Naive thymus-derived CD8-positive, alpha-beta T cell (primary cell): ENCODE measurements around the gene HNRNPA2B1. TPM values are rescaled to one million over a fixed set of nuclear protein-coding genes. Genes with fewer than 3 reads are reported as not detected.
A peak's percentile ranks its signal among the peaks of the same experiment; 100 is the strongest.
"Not testable (repeated sequence)": the region's sequence is repeated elsewhere in the genome, so short reads cannot be mapped to it uniquely, and the experiment has no call there.

Experiments
- ATAC-seq, 2 donors: fragments of 150-1000 bp; cut with Tn5 transposase in 1 of 2; sonication (Bioruptor Pico), chemical (Tn5 transposase) in 1 of 2; 1 replicate in 1 of 2; 2 replicates in 1 of 2; pipeline ENCODE4 v1.10.0; 2021; ENCODE audit warnings: mild to moderate bottlenecking in 2 of 2, moderate library complexity in 2 of 2
- POLR2A ChIA-PET: fragments of 350-600 bp; sonication (Branson Sonifier 250); formaldehyde crosslinking; loops from one replicate; lab custom pipeline; 2021; ENCODE audit warnings: antibody characterized with exemption; lab: Charles Lee
- DNase-seq, 10 donors: peaks; one replicate each; pipeline versions ENCODE4 v3.0.0 to v3.0.0-alpha.2; 2020 to 2022
- H3K27ac Mint-ChIP-seq, 10 donors: one replicate each; pipeline ENCODE4 v1.8.0; 2020 to 2022; ENCODE audit warnings: mild to moderate bottlenecking in 10 of 10, mixed read lengths in 10 of 10, moderate library complexity in 4 of 10, inconsistent platforms in 1 of 10
- H3K27me3 Mint-ChIP-seq, 5 donors: one replicate each; pipeline ENCODE4 v1.8.0; 2021 to 2022; ENCODE audit warnings: mixed read lengths in 5 of 5
- H3K36me3 Mint-ChIP-seq, 3 donors: one replicate each; pipeline ENCODE4 v1.8.0; 2020 to 2022; ENCODE audit warnings: mixed read lengths in 3 of 3, mild to moderate bottlenecking in 2 of 3, inconsistent platforms in 1 of 3
- H3K4me1 Mint-ChIP-seq, 4 donors: one replicate each; pipeline ENCODE4 v1.8.0; 2021 to 2022; ENCODE audit warnings: mixed read lengths in 4 of 4
- H3K4me3 Mint-ChIP-seq, 10 donors: one replicate each; pipeline ENCODE4 v1.8.0; 2020 to 2022; ENCODE audit warnings: mild to moderate bottlenecking in 10 of 10, mixed read lengths in 10 of 10, moderate library complexity in 6 of 10, inconsistent platforms in 1 of 10
- H3K9me3 Mint-ChIP-seq, 9 donors: one replicate each; pipeline ENCODE4 v1.8.0; 2020 to 2022; ENCODE audit warnings: mixed read lengths in 9 of 9, mild to moderate bottlenecking in 3 of 9, inconsistent platforms in 1 of 9, moderate library complexity in 1 of 9
- polyA plus RNA-seq, 3 donors: library from polyadenylated mRNA; unstranded; fragments of 300-500 nt; fragmentation: Illumina TruSeq; gene quantifications; one replicate each; pipeline ENCODE4 v1.2.3, GENCODE V29; 2021
- total RNA-seq, 8 experiments: library from RNA in 2 of 8; stranded (reverse) in 2 of 8; gene quantifications; one replicate each; pipeline ENCODE4 v1.2.3 and lab custom pipeline; 2021 to 2026

Gene HNRNPA2B1
- total and polyA plus RNA-seq, 5 experiments from 2014 or later: 504 to 789 (median 555) TPM

DNA sequence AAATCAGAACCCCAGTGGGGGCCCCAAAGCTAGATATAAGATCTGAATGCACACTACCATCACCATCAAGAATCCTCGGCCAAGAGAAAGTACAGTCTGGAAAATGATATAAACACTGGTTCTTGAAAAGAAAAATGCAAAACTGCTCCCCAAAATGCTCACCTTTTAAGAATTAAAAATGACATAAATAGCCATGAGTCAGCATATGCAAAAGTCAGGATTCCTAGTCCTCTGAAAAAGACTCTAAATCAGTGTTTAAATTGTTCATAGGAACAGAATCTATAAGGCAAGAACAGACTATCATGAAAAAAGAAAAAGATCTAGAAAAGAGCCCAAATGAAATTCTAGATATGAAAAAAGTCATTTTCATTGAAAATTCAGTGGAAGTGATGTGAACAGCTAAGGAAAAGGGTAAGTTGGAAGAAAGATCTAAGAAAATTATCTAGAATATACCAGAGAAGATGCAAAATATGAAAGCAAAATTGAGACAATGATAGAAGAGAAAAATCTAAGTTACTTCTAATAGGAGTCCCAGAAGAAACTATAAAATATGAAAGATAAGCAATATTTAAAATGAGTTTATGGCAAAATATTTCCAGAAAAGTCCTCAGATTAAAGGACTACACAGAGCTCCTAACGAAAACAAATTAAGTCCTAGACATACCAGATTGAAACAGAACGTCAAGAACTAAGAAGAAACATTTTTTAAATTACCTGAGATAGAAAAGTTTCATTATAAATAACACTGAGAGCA lies 18.9 kb downstream of the HNRNPA2B1 start:
- Mint-ChIP-seq H3K4me1 (peaks cover 27 to 72% (median 62%) of the 10 kb centered on the region in 4 donors), H3K36me3 (peaks cover 0 to 7% (median 0%) of the 10 kb centered on the region in 3 donors), H3K27ac (peak overlapping the region in 8 of 10 donors; percentile 5 to 83 (median 40)), H3K27me3 (no peaks in the 10 kb centered on the region), H3K9me3 (peaks cover 0 to 2% (median 0%) of the 10 kb centered on the region in 9 donors), H3K4me3 (no peak overlapping the region)
- DNase-seq: no peak
- POLR2A ChIA-PET: interaction anchor here (0.6 to 5.9 kb wide), 4 partner anchors 8 to 20 kb away, joined by 4 to 110 read pairs (median 6); partner anchors contain the start of genes CBX3 and HNRNPA2B1
- no peak for ATAC-seq

DNA sequence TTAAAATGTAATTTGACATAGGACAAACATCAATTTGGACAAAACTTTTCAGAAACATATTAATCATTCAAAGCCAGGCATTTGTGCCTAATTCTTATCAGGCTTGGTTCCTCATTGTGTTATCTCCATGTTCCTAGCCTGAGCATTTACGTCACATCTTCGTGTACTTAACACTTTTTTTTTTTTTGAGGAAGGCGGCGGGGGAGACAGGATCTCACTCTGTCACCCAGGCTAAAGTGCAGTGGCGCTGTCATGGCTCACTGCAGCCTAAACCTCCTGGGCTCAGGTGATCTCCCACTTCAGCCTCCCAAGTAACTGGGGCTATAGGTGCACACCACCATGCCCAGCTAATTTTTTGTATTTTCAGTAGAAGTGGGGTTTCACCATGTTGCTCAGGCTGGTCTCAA lies 19.8 kb downstream of the HNRNPA2B1 start:
- peaks cover 22 to 64% (median 55%) of the 10 kb centered on the region in 4 donors for H3K4me1 Mint-ChIP-seq
- H3K27ac Mint-ChIP-seq: peak overlapping the region in 6 of 10 donors; percentile 21 to 71 (median 54)
- POLR2A ChIA-PET: interaction anchor here (0.6 to 5.9 kb wide), 6 partner anchors 9 to 849 kb away, joined by 3 to 110 read pairs (median 3); partner anchors contain the start of genes HNRNPA2B1 and NFE2L3
- H3K9me3 Mint-ChIP-seq: peaks cover 0 to 2% (median 0%) of the 10 kb centered on the region in 9 donors
- no peaks in the 10 kb centered on the region for H3K27me3 Mint-ChIP-seq
- H3K4me3 Mint-ChIP-seq: no peak overlapping the region
- no peak for ATAC-seq
- H3K36me3 Mint-ChIP-seq: peaks cover 0 to 4% (median 0%) of the 10 kb centered on the region in 3 donors
- DNase-seq: no peak

GRCh38 chr7:26179826-26180497 lies 20.6 kb downstream of the HNRNPA2B1 start:
- ATAC-seq (no peak), DNase-seq (no peak)
- peak overlapping the region in 9 of 10 donors; percentile 6 to 73 (median 53) for H3K27ac Mint-ChIP-seq
- H3K36me3 Mint-ChIP-seq: peaks cover 0 to 4% (median 0%) of the 10 kb centered on the region in 3 donors
- H3K4me1 Mint-ChIP-seq: peaks cover 15 to 56% (median 47%) of the 10 kb centered on the region in 4 donors
- no peaks in the 10 kb centered on the region for H3K27me3 Mint-ChIP-seq
- POLR2A ChIA-PET: interaction anchor here (0.6 to 5.9 kb wide), 9 partner anchors 13 to 850 kb away, joined by 3 to 110 read pairs (median 3); partner anchors contain the start of genes HNRNPA2B1 and NFE2L3
- H3K4me3 Mint-ChIP-seq: no peak overlapping the region
- peaks cover 0 to 2% (median 0%) of the 10 kb centered on the region in 9 donors for H3K9me3 Mint-ChIP-seq

DNA sequence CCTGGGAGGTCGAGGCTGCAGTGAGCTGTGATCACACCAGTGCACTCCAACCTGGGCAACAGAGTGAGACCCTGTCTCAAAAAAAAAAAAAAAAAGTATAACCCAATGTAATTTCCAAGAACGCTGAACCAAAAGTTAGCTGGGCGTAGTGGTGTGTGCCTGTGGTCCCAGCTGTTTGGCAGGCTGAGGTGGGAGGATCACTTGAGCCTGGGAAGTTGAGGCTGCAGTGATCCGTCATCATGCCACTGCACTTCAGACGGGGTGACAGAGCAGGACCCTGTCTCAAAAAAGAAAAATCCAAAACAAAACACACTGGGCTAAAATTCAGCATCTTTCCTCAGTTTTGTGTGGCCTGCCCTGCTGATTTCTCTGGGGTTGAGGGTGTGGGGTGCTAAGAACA lies 21.1 kb downstream of the HNRNPA2B1 start:
- Mint-ChIP-seq H3K4me3 (no peak overlapping the region), H3K9me3 (peaks cover 0 to 2% (median 0%) of the 10 kb centered on the region in 9 donors), H3K36me3 (peaks cover 0 to 2% (median 0%) of the 10 kb centered on the region in 3 donors), H3K27me3 (no peaks in the 10 kb centered on the region), H3K4me1 (peaks cover 15 to 51% (median 41%) of the 10 kb centered on the region in 4 donors), H3K27ac (peak overlapping the region in 4 of 10 donors; percentile 53 to 73 (median 57))
- DNase-seq (no peak), ATAC-seq (no peak)
- POLR2A ChIA-PET: interaction anchor here (0.7 to 5.9 kb wide), 4 partner anchors 16 to 82 kb away, joined by 3 to 110 read pairs (median 3); partner anchors contain the start of gene HNRNPA2B1

- ATAC-seq (no peak), DNase-seq (no peak)
- no peak overlapping the region for H3K4me3 Mint-ChIP-seq
- H3K27me3 Mint-ChIP-seq: no peaks in the 10 kb centered on the region
- peak overlapping the region in 5 of 10 donors; percentile 37 to 69 (median 68) for H3K27ac Mint-ChIP-seq
- H3K9me3 Mint-ChIP-seq: no peaks in the 10 kb centered on the region
- POLR2A ChIA-PET: interaction anchor here (0.6 to 5.9 kb wide), 3 partner anchors 8 to 27 kb away, joined by 3 to 110 read pairs (median 4); partner anchors contain the start of genes HNRNPA2B1 and NFE2L3
- no peaks in the 10 kb centered on the region for H3K36me3 Mint-ChIP-seq
- peaks cover 21 to 41% (median 38%) of the 10 kb centered on the region in 4 donors for H3K4me1 Mint-ChIP-seq
These were observed 22.1 kb downstream of the HNRNPA2B1 start for GRCh38 chr7:26178272-26178960.

GRCh38 chr7:26177269-26177668 lies 23.3 kb downstream of the HNRNPA2B1 start:
- H3K4me1 Mint-ChIP-seq: peaks cover 21 to 35% (median 34%) of the 10 kb centered on the region in 4 donors
- H3K36me3 Mint-ChIP-seq, DNase-seq, ATAC-seq, H3K9me3 Mint-ChIP-seq, H3K4me3 Mint-ChIP-seq, H3K27me3 Mint-ChIP-seq: not testable (repeated sequence)
- POLR2A ChIA-PET: interaction anchor here (1.6 kb wide), 1 partner anchor 26 kb away, joined by 4 read pairs; the partner anchor contains the start of gene NFE2L3
- H3K27ac Mint-ChIP-seq: peak overlapping the region in 3 of 10 donors; percentile 31 to 69 (median 34)

GRCh38 chr7:26176696-26177095 lies 23.9 kb downstream of the HNRNPA2B1 start:
- not testable (repeated sequence) for DNase-seq, H3K36me3 Mint-ChIP-seq, H3K27ac Mint-ChIP-seq, H3K27me3 Mint-ChIP-seq, ATAC-seq, H3K4me3 Mint-ChIP-seq, H3K9me3 Mint-ChIP-seq
- peaks cover 20 to 31% (median 29%) of the 10 kb centered on the region in 4 donors for H3K4me1 Mint-ChIP-seq
- POLR2A ChIA-PET: interaction anchor here (1.6 kb wide), 1 partner anchor 25 kb away, joined by 4 read pairs; the partner anchor contains the start of gene NFE2L3

GRCh38 chr7:26175903-26176302 lies 24.6 kb downstream of the HNRNPA2B1 start:
- H3K4me3 Mint-ChIP-seq, DNase-seq, H3K27me3 Mint-ChIP-seq, H3K27ac Mint-ChIP-seq, ATAC-seq, H3K36me3 Mint-ChIP-seq, H3K9me3 Mint-ChIP-seq: not testable (repeated sequence)
- H3K4me1 Mint-ChIP-seq: peaks cover 16 to 25% (median 22%) of the 10 kb centered on the region in 4 donors
- POLR2A ChIA-PET: interaction anchor here (0.7 to 0.8 kb wide), 3 partner anchors 12 to 287 kb away, joined by 3 to 5 read pairs (median 4); no protein-coding TSS in a partner anchor

DNA sequence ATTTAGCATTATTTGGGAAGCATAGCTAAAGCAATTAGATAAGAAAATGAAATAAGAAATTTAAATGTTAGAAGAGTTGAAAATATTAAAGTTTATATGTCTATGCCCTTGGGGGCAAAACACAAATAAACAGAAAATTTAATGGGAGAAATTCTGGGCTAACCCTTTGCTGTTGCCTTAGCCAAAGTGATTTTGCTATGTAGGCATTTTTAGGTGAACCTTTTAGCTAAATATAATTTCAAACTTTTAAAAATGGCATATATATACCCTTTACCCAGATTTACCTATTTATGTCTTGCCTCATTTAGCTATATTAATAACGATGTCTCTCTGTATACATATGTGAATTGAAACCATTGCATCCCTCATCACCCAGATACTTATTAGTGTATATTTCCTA lies 28.5 kb downstream of the HNRNPA2B1 start:
- H3K4me3 Mint-ChIP-seq: no peak overlapping the region
- peaks cover 6 to 16% (median 7%) of the 10 kb centered on the region in 4 donors for H3K4me1 Mint-ChIP-seq
- no peaks in the 10 kb centered on the region for H3K9me3 Mint-ChIP-seq
- H3K27ac Mint-ChIP-seq: peak overlapping the region in 1 of 10 donors; percentile 16
- POLR2A ChIA-PET: interaction anchor here (0.5 to 1.9 kb wide), 3 partner anchors 11 to 79 kb away, joined by 3 to 7 read pairs (median 4); no protein-coding TSS in a partner anchor
- peaks cover 0 to 11% (median 8%) of the 10 kb centered on the region in 3 donors for H3K36me3 Mint-ChIP-seq
- DNase-seq: no peak
- H3K27me3 Mint-ChIP-seq: no peaks in the 10 kb centered on the region
- no peak for ATAC-seq

DNA sequence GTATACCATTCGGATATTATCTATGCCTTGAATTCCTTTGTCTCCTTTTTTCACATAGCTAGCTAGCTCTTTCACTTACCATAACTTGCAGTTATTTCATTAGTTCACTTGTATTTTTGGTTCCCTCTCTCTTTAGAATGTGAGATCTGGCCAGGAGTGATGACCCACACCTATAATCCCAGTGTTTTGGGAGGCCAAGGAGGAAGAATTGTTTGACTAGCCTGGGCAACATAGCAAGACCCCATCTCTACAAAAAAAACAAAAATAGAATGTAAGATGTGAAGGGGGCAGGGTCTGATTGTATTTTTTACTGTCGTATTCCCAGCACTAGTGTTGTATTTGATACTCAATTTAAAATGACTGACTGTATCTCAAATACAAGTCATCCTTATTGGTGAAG lies 28.9 kb downstream of the HNRNPA2B1 start:
- Mint-ChIP-seq H3K27me3 (no peaks in the 10 kb centered on the region), H3K36me3 (peaks cover 0 to 11% (median 8%) of the 10 kb centered on the region in 3 donors), H3K4me1 (peaks cover 11 to 21% (median 11%) of the 10 kb centered on the region in 4 donors), H3K4me3 (no peak overlapping the region), H3K9me3 (no peaks in the 10 kb centered on the region), H3K27ac (no peak overlapping the region)
- ATAC-seq (no peak), DNase-seq (no peak)
- POLR2A ChIA-PET: interaction anchor here (0.8 to 1.9 kb wide), 2 partner anchors 11 to 14 kb away, joined by 3 to 7 read pairs; no protein-coding TSS in a partner anchor

- no peak overlapping the region for H3K4me3 Mint-ChIP-seq
- POLR2A ChIA-PET: interaction anchor here (1.1 to 1.9 kb wide), 3 partner anchors 10 to 21 kb away, joined by 6 to 10 read pairs (median 7); no protein-coding TSS in a partner anchor
- ATAC-seq (no peak), DNase-seq (no peak)
- peaks cover 13 to 23% (median 13%) of the 10 kb centered on the region in 4 donors for H3K4me1 Mint-ChIP-seq
- no peak overlapping the region for H3K27ac Mint-ChIP-seq
- H3K36me3 Mint-ChIP-seq: peaks cover 0 to 11% (median 8%) of the 10 kb centered on the region in 3 donors
- H3K27me3 Mint-ChIP-seq: no peaks in the 10 kb centered on the region
- H3K9me3 Mint-ChIP-seq: no peaks in the 10 kb centered on the region
These were observed 29.9 kb downstream of the HNRNPA2B1 start for GRCh38 chr7:26170663-26171062.
